Skin epidermis (tissue), 12 donors: ENCODE results near the gene GDF10.
A peak's percentile ranks its signal among the peaks of the same experiment; 100 is the strongest.

Source experiments
- H3K27ac ChIP-seq, 21 experiments: fragments of 200-600 bp; sonication (generic) in 11 of 21; one replicate each; pipeline ENCODE4 v1.5.0; 2020; ENCODE audit warnings: mild to moderate bottlenecking in 3 of 21, inconsistent platforms in 2 of 21, moderate library complexity in 2 of 21
- H3K4me3 ChIP-seq, 7 experiments: fragments of 200-600 bp; sonication (generic) in 2 of 7; one replicate each; pipeline ENCODE4 v1.5.0; 2020; ENCODE audit warnings: inconsistent platforms in 2 of 7, mild to moderate bottlenecking in 2 of 7, moderate library complexity in 1 of 7

GDF10 gene

GRCh38 chr10:47299611-47300428 lies at the start of gene GDF10:
Gene GDF10, plus strand, starts transcription at chr10:47300197. Its CDS starts 455 bp downstream, at chr10:47300652.
- H3K4me3 ChIP-seq: peak within 1 kb of the TSS; percentile 13 to 53 (median 28)
- H3K27ac ChIP-seq: peak within 1 kb of the TSS in 1 of 21 experiments; percentile 18

GRCh38 chr10:47252093-47252780 lies 47.8 kb upstream of the GDF10 start:
- no peak overlapping the region for H3K27ac ChIP-seq
- no peak overlapping the region for H3K4me3 ChIP-seq

GRCh38 chr10:47253030-47253637 lies 46.9 kb upstream of the GDF10 start:
- H3K27ac ChIP-seq: no peak overlapping the region
- H3K4me3 ChIP-seq: no peak overlapping the region

- Histone ChIP-seq H3K4me3 (no peak overlapping the region), H3K27ac (no peak overlapping the region)
Measured at GRCh38 chr10:47253651-47254375, 46.2 kb upstream of the GDF10 start.

- H3K27ac ChIP-seq: no peak overlapping the region
- no peak overlapping the region for H3K4me3 ChIP-seq
Measured at GRCh38 chr10:47254611-47255010, 45.4 kb upstream of the GDF10 start.

GRCh38 chr10:47255033-47255813 lies 44.8 kb upstream of the GDF10 start:
- H3K27ac ChIP-seq: no peak overlapping the region
- no peak overlapping the region for H3K4me3 ChIP-seq

GRCh38 chr10:47255866-47256265 lies 44.1 kb upstream of the GDF10 start:
- Histone ChIP-seq H3K27ac (no peak overlapping the region), H3K4me3 (no peak overlapping the region)

GRCh38 chr10:47256751-47257336 lies 43.2 kb upstream of the GDF10 start:
- Histone ChIP-seq H3K4me3 (no peak overlapping the region), H3K27ac (no peak overlapping the region)

GRCh38 chr10:47257396-47258120 lies 42.4 kb upstream of the GDF10 start:
- peak overlapping the region in 3 of 21 experiments; percentile 34 to 44 (median 36) for H3K27ac ChIP-seq

GRCh38 chr10:47258921-47259320 lies 41.1 kb upstream of the GDF10 start:
- Histone ChIP-seq H3K4me3 (no peak overlapping the region), H3K27ac (no peak overlapping the region)

More at GRCh38 chr10:47257396-47258120, 42.4 kb upstream of the GDF10 start:
- H3K4me3 ChIP-seq: no peak overlapping the region

- Histone ChIP-seq H3K27ac (no peak overlapping the region), H3K4me3 (no peak overlapping the region)
Measured at GRCh38 chr10:47259466-47259865, 40.5 kb upstream of the GDF10 start.

GRCh38 chr10:47260505-47261111 lies 39.4 kb upstream of the GDF10 start:
- H3K4me3 ChIP-seq: no peak overlapping the region
- peak overlapping the region in 5 of 21 experiments; percentile 18 to 51 (median 43) for H3K27ac ChIP-seq

- Histone ChIP-seq H3K27ac (peak overlapping the region in 4 of 21 experiments; percentile 18 to 51 (median 45)), H3K4me3 (no peak overlapping the region)
Measured at GRCh38 chr10:47261121-47261520, 38.9 kb upstream of the GDF10 start.

- Histone ChIP-seq H3K4me3 (no peak overlapping the region), H3K27ac (peak overlapping the region in 2 of 21 experiments; percentile 43 to 51)
Measured at GRCh38 chr10:47261556-47261955, 38.4 kb upstream of the GDF10 start.

- no peak overlapping the region for H3K27ac ChIP-seq
- H3K4me3 ChIP-seq: no peak overlapping the region
Measured at GRCh38 chr10:47262606-47263533, 37.1 kb upstream of the GDF10 start.

- no peak overlapping the region for H3K4me3 ChIP-seq
- H3K27ac ChIP-seq: no peak overlapping the region
Measured at GRCh38 chr10:47264797-47265281, 35.2 kb upstream of the GDF10 start.
